GM18907 (cell line): Measurements from ENCODE around the gene HDAC9.
A peak's percentile ranks its signal among the peaks of the same experiment; 100 is the strongest.

Source experiments
- ATAC-seq: cut with Tn5 transposase; IDR thresholded peaks from one replicate; pipeline ENCODE4 v1.9.1; 2021; ENCODE audit warnings: mild to moderate bottlenecking, moderate library complexity; ENCODE audit not compliant: unreplicated experiment

HDAC9 gene

DNA sequence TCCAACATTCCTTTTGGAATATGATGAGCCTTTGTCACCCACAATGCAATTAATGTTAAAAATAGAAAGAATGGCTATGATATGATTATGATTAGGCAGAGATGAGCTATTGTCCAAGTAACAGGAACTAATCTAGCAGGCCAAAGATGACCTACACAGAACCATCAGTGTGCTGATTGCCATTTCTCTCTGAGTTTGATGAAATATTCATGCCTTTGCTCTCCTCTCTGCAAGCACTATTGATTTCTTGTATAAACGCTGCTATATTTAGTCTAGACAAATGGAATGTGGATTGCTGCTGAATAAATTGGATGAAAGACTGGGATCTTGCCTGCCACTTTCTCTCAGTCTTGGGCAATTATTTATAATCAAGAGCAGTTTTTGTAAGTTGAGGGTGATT, 85.4 kb downstream of the HDAC9 start:
- no peak for ATAC-seq

DNA sequence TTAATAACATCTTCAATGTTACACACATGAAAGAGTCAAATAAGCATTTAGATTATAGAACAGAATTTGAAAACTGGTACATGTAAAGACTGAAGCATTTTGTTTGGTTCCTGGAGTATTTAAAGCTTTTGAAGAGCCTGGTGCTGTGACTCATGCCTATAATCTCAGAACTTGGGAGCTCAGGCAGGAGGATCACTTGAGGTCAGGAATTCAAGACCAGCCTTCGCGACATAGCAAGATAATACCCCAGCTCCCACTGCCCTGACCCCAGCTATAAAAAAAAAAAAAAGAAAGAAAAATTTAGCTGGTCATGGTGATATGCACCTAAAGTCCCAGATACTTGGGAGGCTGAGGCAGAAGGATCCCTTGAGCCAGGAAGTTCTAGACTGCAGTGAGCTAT, 87.8 kb downstream of the HDAC9 start:
- no peak for ATAC-seq

DNA sequence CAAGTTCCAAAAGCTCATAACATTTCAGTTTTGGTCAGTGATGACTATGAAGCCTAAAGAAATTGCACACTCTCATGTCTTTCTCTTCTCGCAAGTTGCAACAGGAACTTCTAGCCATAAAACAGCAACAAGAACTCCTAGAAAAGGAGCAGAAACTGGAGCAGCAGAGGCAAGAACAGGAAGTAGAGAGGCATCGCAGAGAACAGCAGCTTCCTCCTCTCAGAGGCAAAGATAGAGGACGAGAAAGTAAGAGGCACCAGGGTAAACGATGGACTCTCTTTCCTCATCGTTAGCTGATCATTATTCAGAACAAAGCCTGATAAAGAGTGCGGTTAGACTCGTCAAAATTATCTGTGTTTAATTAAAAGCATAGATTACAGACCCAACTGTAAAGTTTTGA, 94.7 kb downstream of the HDAC9 start:
- no peak for ATAC-seq

DNA sequence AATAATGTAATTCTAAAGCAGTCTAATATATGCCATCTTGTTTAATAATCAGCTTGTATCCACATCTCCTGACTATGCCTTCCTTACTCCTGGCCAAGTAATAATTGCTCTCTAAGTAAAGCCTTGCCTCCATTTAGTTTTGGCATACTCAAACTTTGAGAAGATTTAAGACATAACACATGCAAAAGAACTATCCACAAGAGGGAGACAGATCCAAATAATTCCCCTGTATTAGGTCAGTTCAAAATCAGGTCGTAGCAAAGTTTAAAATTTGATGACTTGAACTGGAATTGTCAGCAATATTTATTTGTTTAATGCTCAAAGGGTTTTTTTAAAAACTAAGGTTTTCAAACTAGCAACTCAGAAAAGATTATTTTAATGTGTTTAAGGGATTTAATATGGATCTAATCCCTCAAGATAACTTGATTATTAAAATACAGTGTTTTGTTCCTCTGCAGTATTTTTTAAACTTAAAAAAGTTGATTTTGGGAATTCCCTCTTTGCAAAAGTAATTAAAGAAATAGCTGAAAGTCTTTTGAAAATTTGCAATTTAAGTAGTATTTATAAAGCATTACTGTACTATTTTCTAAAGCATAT, 95.3 kb downstream of the HDAC9 start:
- no peak for ATAC-seq

DNA sequence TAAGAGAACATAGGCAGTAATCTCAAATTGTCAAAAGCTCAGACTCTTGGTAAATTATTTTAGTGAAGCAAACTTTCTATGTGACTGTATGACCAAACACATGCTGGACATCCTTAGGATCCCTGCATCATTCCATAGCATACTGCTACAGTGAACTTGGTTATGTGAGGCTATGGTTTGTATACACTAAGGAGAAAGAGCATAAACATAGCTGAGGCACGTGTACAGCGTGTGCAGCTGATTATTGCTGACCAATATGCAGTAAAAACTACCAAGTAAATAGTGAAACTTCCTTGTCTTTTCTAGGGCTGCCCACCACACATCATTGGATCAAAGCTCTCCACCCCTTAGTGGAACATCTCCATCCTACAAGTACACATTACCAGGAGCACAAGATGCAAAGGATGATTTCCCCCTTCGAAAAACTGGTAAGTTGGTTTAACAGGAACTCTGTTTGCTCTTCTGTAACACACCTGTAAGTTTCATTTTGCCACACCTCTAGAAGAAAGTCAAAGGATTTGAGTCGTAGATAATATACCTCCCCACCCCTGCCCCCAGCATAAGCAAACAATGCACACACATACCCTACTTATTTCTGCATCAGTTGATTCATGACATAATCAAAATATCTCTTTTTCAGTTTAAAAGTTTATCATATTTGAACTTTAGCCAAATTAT, 98.2 kb downstream of the HDAC9 start:
- ATAC-seq, result no peak

DNA sequence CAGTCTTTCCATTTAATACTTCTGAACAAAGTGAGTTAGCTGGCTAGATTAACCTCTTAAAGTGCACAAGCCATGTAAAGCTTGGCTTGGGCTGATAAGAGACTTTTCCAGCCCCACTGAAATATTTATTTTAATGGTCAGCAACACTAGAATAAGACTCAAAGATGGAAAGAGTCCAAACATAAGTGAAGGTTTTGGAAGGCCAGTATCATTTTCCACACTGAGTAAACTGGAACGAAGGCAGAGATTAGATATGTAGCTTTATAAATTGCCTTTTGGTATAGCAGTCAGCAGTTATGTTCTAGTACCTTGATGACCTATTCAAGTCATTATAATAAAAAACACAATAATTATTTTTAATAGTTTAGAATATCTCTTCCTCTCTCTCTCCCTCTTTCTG, 102.2 kb downstream of the HDAC9 start:
- ATAC-seq, result no peak

DNA sequence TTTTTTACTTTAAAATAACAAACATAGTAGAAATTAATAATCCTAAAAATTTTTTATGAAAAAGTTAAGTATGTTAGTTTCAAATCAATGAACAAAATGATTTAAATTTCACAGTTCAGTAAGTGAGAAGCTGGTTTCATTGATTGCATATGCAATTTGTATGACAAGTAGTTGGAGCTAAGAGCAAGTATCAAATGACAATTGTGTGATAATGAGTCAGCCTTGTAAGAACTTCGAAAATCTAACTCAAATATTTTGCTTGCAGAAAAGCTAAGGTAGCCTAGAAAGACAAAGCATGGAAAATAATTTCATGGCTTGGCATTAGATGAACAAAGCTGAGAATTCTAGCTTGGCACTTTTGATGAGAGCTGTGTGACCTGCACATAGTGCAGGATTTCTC, 111.5 kb downstream of the HDAC9 start:
- no peak for ATAC-seq

DNA sequence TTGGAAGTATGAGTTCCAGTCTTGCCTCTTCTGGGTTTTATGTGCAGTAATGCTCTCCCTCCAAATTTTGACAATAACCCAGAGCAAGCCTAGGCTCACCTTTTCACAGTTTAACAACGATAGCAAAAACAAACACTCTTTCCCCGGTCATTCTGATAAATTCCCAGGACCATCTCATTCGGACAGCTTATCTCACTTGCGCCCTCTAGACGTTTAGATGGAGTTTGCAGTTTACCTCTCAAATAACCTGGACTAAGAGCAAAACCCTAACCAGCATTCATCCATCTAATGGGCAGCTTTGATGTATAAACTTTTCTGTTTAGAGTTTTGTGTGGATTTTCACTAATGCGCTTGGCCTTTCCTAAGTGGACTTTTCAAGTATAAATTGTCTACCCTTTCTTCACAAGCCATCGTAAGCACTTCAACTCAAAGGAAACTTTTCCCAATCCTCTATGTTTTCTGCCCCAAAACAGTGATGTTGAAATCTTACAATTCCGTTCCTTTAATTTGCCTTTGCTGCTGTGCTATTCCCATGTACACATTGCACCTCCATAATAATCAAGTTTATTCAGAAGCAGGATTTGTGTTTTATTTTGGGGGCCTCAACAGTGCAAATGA, 114.9 kb downstream of the HDAC9 start:
- ATAC-seq, result peak; percentile 52

DNA sequence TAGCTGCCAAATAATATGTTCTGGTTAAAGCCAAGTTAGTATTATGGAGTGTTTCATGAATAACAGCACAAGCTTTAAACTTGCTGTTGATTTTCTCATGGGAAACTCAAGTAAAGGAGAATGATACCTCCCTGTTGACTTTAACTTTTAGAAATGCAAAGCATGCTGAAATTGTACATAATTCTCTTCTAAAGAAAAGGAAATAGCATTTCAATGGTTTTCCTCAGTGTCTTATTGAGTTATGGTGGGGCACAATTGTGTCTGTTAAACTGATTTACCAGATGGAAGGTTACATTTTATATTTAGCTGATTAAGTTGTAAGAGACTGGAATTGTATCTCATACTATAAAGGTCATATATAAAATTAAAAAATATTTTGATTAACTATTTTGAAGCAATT, 119.3 kb downstream of the HDAC9 start:
- no peak for ATAC-seq

DNA sequence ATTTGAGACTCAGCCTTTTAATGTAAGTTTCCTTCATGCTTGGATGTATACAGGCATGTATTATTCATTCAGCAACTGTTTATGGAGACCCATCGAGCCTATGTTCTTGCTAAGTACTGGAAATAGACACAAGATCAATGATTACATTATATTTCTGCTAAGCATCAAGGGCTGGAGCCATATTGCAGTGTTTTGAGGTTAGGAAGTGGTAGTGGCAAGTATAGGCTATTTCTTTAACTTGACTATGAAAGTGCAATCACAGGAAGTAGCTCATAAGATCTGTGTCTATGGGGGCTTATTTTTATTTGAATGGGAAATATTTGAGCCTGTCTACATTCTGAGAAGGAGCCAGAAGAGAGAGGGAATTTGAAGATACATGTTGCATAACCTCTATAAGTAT, 123.8 kb downstream of the HDAC9 start:
- no peak for ATAC-seq

DNA sequence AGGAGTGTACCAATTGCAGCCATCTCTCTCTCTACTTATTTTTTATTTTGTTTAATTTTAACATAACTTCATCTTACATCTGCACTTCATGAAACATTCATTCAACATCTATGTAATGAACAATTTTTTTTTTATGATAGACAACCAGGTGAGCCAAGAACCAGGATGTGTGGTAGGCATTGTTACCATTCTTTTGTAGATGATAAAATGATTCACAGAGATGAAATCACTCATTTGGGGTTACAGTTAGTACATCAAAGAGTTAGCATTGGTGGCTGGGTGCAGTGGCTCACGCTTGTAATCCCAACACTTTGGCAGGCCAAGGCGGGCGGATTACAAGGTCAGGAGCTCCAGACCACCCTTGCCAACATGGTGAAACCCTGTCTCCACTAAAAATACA, 127.8 kb downstream of the HDAC9 start:
- no peak for ATAC-seq

DNA sequence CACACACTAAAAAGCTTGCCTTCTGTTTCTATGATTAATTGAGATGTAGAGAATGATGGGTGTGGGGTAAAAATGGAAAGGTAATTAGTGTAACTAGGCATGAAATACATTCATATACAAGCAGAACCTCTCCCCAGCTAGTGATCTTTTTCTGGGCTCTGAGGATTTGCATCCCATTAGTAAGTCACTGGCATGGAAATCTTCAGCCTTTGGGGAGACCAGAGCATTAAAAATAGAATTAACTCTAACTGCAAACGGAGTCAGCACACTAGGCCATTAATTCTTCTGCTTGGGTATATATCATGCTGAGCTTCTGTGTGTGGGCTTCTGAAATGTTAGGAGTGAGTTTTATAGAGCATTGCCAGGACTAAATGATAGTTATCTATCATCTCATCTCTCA, 128.9 kb downstream of the HDAC9 start:
- ATAC-seq, result no peak

DNA sequence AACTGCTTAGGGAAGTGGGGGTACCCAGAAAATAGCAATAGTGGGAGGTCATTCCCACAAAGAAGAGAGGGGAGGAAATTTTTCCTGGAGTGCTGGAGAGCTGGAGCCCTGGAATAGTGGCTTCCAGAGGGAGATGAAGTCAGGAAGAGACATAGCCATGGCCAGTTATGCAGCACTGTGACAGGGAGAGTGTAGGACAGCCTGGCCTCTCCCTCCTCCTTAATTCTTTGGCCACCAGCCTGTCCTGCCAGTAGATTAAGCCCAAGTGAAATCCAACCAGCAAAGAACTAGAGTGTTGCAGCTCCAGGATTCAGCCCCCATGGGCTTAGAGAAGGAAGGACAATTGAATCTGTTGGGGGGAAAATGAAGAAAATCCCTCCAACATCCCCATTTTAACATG, 130.5 kb downstream of the HDAC9 start:
- ATAC-seq, result no peak

DNA sequence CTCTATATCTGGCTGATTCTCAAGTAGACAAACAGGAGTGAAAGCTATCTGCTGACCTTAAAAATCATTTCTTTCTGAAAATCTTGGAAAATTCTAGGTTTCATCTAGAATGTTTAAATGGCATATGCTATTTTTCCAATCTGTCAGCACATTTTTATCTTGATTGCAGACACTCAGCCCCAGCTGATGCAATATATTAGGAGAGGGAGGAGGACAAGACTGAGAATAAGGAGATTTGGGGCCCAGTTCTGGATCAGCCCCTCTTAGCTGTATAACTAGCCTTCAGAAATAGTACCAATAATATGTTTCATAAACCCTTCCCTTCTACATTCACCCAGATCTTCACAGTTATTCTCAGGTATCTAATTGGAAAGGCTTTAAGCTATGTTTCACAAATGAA, 131.2 kb downstream of the HDAC9 start:
- no peak for ATAC-seq

DNA sequence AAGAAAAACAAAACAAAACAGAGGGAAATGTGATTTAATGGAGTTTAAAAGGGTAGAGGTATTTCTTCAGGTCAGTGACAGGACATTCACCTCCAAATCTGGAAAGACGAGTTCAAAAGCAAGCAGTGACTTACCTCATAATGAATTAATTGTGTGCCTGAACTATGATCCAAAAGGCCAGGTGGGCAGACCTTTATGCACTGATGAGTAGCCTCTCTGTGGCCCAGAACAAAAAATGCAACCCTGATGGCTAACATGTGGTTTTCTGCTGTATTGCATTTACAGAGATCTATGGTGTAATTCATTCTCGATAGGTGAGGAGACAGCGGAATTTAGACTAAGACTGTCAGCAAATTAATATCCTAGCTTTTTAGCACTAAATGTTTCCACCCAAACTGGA, 142.0 kb downstream of the HDAC9 start:
- ATAC-seq, result no peak

DNA sequence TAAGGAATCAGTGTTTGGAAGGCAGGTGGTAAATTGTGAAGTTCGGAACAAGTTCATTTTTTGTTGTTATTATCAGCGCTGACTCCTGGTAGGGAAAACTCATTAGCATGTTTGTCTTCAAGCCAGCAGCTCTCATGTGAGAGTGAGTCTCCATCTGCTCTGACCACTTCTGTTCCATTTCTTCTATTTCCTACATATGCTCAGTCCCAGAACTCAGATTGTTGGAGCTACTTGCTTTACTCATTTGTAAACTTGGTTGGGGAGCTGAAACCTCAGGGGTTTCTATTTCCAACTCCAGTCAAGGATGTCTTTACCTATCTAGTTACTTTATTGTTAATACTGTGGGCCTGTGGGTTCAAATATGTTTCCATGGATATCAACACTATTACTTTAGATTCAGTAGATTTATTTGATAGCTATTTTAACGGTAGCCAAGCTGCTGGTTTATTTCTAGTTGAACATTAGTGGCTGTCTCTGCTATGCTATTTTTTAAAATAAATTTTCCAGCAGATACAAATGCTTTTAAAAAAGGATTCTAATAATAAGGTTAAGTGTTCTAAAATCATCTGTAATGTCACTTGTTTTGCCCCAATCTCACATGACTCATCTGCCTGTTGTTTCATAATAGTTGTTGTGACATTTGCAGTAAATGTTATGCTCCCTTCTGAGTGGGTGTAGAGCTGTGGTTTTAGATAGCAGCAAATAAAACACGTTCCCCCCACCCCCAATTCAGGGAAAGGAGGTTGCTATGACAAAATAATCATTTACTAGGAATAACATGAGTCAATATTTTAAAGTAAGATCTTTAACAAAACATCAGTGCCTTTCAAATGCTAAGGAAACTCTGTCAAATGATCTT, 143.3 kb downstream of the HDAC9 start:
- no peak for ATAC-seq

DNA sequence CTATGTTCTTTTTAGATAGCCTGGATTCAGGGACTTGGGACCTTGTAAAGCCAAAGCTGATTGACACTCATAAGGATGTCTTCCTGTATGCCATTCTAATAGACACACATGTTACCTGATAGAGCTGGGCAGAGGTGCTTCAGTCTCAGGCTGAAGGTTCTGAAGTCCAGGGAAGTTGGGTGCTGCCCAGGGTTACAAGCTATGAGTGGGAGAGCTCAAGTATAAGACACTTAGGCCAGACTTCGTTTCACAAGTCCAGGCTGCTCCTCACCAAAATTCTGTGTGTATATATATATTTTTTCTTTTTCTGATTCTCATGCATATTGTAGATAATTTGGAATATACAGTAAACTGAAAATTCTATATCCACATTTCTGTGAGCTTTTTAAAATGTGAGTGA, 144.2 kb downstream of the HDAC9 start:
- ATAC-seq, result no peak

DNA sequence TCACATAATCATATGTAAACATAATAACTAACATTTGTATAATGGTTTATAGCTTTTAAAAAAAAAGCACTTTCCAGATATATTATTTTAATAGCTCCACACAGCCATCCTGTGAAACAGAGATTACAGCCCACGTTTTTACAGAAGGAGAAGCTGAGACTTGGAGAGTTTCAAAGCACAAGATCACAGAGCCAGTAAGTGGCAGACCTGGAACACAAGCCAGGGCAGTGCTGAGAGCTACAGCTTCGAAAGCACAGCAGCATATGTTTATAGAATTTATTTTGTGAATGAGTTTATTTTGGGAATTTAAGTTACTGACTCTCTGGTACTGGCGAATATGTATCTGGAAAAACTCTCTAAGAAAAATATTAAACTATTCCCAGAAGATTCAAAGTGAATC, 149.4 kb downstream of the HDAC9 start:
- ATAC-seq, result no peak

DNA sequence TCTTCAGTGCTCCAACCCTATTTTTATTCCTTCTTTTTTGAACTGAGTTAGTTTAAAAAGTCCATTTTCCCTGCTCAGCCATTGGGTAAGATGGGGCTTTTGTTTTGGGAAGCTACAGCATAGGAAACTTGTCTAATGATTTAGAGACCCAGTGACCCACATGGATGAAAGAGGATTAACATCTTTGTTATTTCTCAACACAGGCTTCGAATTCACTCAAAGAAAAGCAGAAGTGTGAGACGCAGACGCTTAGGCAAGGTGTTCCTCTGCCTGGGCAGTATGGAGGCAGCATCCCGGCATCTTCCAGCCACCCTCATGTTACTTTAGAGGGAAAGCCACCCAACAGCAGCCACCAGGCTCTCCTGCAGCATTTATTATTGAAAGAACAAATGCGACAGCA, 152.0 kb downstream of the HDAC9 start:
- ATAC-seq, result no peak

DNA sequence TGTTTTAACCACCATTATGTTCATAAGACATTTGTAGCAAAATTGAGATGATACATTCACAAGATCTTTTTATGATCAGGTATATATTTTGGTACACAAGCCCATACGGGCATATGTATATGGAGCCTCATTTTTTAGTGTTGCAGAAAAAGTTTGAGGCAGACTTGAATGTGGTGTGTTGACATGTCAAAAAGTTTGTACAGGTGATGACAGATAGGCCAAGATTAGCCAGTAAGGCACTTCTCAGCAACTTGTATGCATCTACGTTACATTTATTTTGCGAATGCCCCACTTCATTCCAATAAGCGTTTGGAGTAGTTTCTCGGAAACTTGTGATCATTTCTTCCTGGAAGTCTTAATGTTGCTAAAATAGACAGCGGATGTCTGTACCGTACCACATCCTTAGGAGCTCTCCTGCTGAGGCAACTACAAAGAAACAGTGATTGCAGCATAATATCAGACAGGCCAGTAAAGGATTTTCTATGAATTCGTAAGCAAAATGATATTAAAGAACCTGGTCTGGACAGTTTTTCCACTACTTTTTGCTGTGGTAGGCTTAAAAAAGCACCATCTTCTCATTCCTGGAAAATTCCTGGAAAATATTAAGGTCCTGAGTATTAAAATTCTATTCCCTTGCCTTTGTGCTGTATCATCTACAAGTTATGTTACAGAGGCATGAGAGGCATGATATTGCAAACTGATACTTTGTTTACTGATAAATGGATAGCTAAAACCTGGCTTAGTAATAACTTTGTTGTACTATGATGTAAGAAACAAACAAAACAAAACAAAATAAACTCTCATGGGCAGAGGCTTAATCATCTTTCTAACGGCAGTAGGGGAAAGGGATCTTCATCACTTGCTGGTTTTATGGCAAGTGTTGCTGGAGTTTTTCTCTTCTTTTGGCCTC, 153.6 kb downstream of the HDAC9 start:
- ATAC-seq, result no peak
